Pulmonary artery endothelial cell (primary cell): Measurements from ENCODE around the gene GALM. TPM values are rescaled to one million over a fixed set of nuclear protein-coding genes. Genes with fewer than 3 reads are reported as not detected.
"Not testable (repeated sequence)": the region's sequence is repeated elsewhere in the genome, so short reads cannot be mapped to it uniquely, and the experiment has no call there.

Experiments
- DNase-seq: peaks from one replicate; pipeline ENCODE4 v3.0.0-alpha.2; 2011; ENCODE audit warnings: low read depth, low spot score
- total RNA-seq: library from RNA; depleted of rRNA; stranded (reverse); fragments of >200 nt; gene quantifications from 2 replicates; pipeline ENCODE4 v1.2.3, GENCODE V29; 2014

The GALM gene
- total RNA-seq, 1 donor from 2014 or later = 3.5 TPM

GRCh38 chr2:38709567-38710194, 43.8 kb downstream of the GALM start:
- no peak for DNase-seq

- no peak for DNase-seq
These were observed 45.6 kb downstream of the GALM start for GRCh38 chr2:38711558-38711957.

GRCh38 chr2:38712413-38712812, 46.5 kb downstream of the GALM start:
- DNase-seq = no peak

GRCh38 chr2:38712871-38713270, 47.0 kb downstream of the GALM start:
- no peak for DNase-seq

- DNase-seq = no peak
These were observed 47.4 kb downstream of the GALM start for GRCh38 chr2:38713338-38713737.

- DNase-seq = not testable (repeated sequence)
These were observed 49.0 kb downstream of the GALM start for GRCh38 chr2:38714941-38715340.

- no peak for DNase-seq
These were observed 50.3 kb downstream of the GALM start for GRCh38 chr2:38716185-38716584.

GRCh38 chr2:38718601-38719000, 52.7 kb downstream of the GALM start:
- DNase-seq = no peak

- no peak for DNase-seq
These were observed 53.8 kb downstream of the GALM start for GRCh38 chr2:38719706-38720105.

GRCh38 chr2:38720613-38721241, 54.8 kb downstream of the GALM start:
- no peak for DNase-seq

GRCh38 chr2:38722271-38723061, 56.6 kb downstream of the GALM start:
- no peak for DNase-seq

GRCh38 chr2:38723173-38723572, 57.3 kb downstream of the GALM start:
- DNase-seq = no peak

- DNase-seq = no peak
These were observed 61.7 kb downstream of the GALM start for GRCh38 chr2:38727661-38728060.

GRCh38 chr2:38728694-38729093, 62.8 kb downstream of the GALM start:
- no peak for DNase-seq

GRCh38 chr2:38731090-38731489, 65.2 kb downstream of the GALM start:
- DNase-seq = no peak

- no peak for DNase-seq
These were observed 65.8 kb downstream of the GALM start for GRCh38 chr2:38731684-38732221.

GRCh38 chr2:38733300-38733971, 67.5 kb downstream of the GALM start:
- DNase-seq = no peak

- no peak for DNase-seq
These were observed 68.6 kb downstream of the GALM start for GRCh38 chr2:38734299-38735058.

- DNase-seq = no peak
These were observed 70.0 kb downstream of the GALM start for GRCh38 chr2:38735999-38736320.

- not testable (repeated sequence) for DNase-seq
These were observed 71.2 kb downstream of the GALM start for GRCh38 chr2:38737000-38737698.

GRCh38 chr2:38737925-38738324, 72.0 kb downstream of the GALM start:
- no peak for DNase-seq
